Activated B cell treated with CpG ODN at 0.5 μM for 24 hours (primary cell): ENCODE measurements around the gene SIK1. TPM values are rescaled to one million over a fixed set of nuclear protein-coding genes. Genes with fewer than 3 reads are reported as not detected.
"Not testable (repeated sequence)": the region's sequence is repeated elsewhere in the genome, so short reads cannot be mapped to it uniquely, and the experiment has no call there.

Experiments used
- ATAC-seq: fragments of 200-7000 bp; cut with Tn5 transposase; one replicate; pipeline ENCODE4 v1.10.0; 2021; ENCODE audit warnings: low read depth, mild to moderate bottlenecking, moderate library complexity
- CTCF ChIA-PET: fragments of 350-600 bp; sonication (Branson Sonifier 250); formaldehyde crosslinking; loops from one replicate; lab custom pipeline; 2021; ENCODE audit warnings: antibody characterized with exemption; lab: Charles Lee
- POLR2A ChIA-PET: fragments of 350-600 bp; sonication (Branson Sonifier 250); formaldehyde crosslinking; loops from one replicate; lab custom pipeline; 2021; ENCODE audit warnings: antibody characterized with exemption; lab: Charles Lee
- DNase-seq: peaks from one replicate; pipeline ENCODE4 v3.0.0; 2022
- H3K27ac Mint-ChIP-seq: one replicate; pipeline ENCODE4 v1.8.0; 2020; ENCODE audit warnings: mixed read lengths
- H3K27me3 Mint-ChIP-seq: one replicate; pipeline ENCODE4 v1.8.0; 2021; ENCODE audit warnings: mixed read lengths
- H3K36me3 Mint-ChIP-seq: one replicate; pipeline ENCODE4 v1.8.0; 2021; ENCODE audit warnings: low read depth, mixed read lengths
- H3K4me1 Mint-ChIP-seq: one replicate; pipeline ENCODE4 v1.8.0; 2021; ENCODE audit warnings: mixed read lengths
- H3K4me3 Mint-ChIP-seq: one replicate; pipeline ENCODE4 v1.8.0; 2020; ENCODE audit warnings: mild to moderate bottlenecking, mixed read lengths
- H3K9me3 Mint-ChIP-seq: one replicate; pipeline ENCODE4 v1.8.0; 2020; ENCODE audit warnings: mixed read lengths
- CTCF ChIP-seq: fragments of 200-600 bp; IDR thresholded peaks from one replicate; pipeline ENCODE4 v1.8.0; 2022; ENCODE audit warnings: antibody characterized with exemption, mild to moderate bottlenecking
- intact Hi-C: fragments of 100-400 bp; cut with micrococcal nuclease; formaldehyde crosslinking; loops from one replicate; pipeline ENCODE4 v1.15.1; 2024
- total RNA-seq: library from RNA; stranded (reverse); gene quantifications from 2 replicates; pipeline ENCODE4 v1.2.3, GENCODE V29; 2022

SIK1 gene
- total RNA-seq, 1 donor from 2014 or later, result 20.2 TPM

- POLR2A ChIA-PET, DNase-seq, H3K27me3 Mint-ChIP-seq, H3K36me3 Mint-ChIP-seq, H3K27ac Mint-ChIP-seq, CTCF ChIA-PET, intact Hi-C loops, H3K4me1 Mint-ChIP-seq, H3K4me3 Mint-ChIP-seq, H3K9me3 Mint-ChIP-seq: not testable (repeated sequence)
- ATAC-seq, result peak; percentile 29
Observed at GRCh38 chr21:43379626-43380122, 47.3 kb downstream of the SIK1 start.

DNA sequence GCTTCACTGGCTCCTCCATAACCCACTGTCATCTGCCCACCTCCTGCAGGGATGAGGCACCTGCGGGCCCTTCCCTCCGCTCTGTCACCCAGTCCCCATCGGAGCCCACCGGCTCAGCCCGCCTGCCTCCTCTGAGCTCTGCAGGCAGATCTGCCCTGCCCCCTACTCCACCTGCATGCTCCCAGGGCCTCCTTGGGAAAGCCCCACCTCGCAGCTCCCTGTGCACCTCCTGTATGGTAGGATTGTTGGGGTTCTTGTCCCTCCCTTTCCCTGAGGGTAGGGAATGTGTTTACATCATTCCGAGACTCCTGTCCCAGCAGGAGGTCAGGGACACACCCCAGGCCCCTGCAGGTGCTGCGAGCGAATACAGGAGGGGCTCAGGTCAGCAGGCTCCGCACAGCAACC, 50.5 kb downstream of the SIK1 start:
- ChIA-PET CTCF (no interaction called here), POLR2A (interaction anchor here (1.3 kb wide), 1 partner anchor 14 kb away, joined by 5 read pairs; no protein-coding TSS in a partner anchor)
- Mint-ChIP-seq H3K27ac (no peak overlapping the region), H3K27me3 (no peaks in the 10 kb centered on the region), H3K4me1 (peaks cover 3% of the 10 kb centered on the region), H3K36me3 (no peaks in the 10 kb centered on the region), H3K9me3 (no peaks in the 10 kb centered on the region), H3K4me3 (no peak overlapping the region)
- DNase-seq (no peak), ATAC-seq (no peak)
- intact Hi-C loops, result no loop called here
- no peak for TF ChIP-seq CTCF

DNA sequence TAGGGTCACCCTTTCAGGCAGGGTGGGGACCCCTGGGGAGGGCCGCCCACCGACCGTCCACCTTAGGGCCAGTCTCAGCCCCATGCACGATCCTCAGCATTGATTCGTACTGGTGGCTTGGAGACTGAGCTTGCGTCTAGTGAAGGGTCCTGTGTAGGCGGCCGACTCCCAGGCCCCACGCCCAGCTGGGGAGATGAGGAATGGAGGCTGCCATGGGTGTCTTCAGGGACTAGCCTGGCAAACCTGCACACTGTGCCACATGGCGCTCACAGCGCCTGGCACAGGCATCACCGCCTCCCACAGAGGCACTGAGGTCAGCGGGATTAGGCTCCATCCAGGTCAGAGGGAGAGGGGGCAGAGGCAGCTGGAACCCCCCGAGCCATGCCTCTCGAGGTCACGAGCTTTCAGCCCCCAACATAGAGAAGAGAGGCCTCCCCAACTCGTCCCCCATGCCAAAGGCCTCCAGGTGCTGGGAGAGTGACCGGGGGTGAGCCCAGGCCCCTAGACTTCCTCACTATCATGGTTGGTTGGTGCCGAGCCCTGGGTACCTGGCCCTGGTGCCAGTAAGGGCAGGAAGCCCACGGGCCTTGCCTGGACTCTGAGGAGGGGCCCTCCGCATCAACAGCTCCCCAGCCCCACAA, 51.0 kb downstream of the SIK1 start:
- intact Hi-C loops, result no loop called here
- DNase-seq (no peak), ATAC-seq (no peak)
- H3K27ac Mint-ChIP-seq, result no peak overlapping the region
- H3K27me3 Mint-ChIP-seq, result no peaks in the 10 kb centered on the region
- no peak for TF ChIP-seq CTCF
- ChIA-PET CTCF (no interaction called here), POLR2A (interaction anchor here (1.3 kb wide), 1 partner anchor 14 kb away, joined by 5 read pairs; no protein-coding TSS in a partner anchor)
- no peak overlapping the region for H3K4me3 Mint-ChIP-seq
- H3K36me3 Mint-ChIP-seq, result no peaks in the 10 kb centered on the region
- no peaks in the 10 kb centered on the region for H3K9me3 Mint-ChIP-seq
- H3K4me1 Mint-ChIP-seq, result peaks cover 7% of the 10 kb centered on the region

DNA sequence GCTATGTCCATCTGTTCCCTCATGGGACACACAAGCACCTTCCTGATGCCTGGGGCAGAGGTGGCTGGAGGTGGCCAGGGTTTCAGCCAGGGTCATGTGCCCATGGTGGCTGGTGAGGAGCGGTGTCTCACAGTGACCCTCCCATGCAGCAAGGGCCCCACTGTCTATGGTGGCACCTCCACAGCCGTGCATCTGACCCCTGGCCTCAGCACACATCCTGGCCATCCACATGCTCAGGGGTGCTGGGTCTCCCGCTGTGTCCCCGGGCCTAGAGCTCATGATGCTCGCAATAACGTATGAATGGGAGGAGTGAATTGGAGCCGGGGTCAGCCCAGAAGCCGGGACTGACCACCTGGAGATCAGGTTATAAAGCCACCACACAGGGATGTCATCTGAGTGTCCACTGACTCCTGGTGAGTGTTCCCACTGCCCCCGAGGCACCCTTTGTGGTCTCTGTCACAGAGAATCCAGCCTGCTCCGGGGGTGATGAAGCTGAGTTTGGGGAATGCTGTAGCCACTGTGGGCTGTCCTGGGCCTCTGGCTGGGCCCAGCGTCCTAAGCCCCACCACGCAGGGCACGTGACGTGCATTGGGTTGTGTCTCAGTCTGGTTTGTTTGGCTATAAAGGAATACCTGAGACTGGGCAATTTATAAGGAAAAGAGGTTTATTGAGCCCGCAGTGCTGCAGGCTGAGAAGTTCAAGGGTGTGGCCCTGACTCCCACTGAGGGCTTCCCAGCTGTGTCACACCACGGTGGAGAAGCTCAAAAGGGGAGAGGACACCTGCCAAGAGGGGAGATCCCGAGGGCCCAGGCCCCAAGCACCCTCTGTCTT, 51.7 kb downstream of the SIK1 start:
- ChIA-PET POLR2A (interaction anchor here (0.6 to 1.3 kb wide), 2 partner anchors 13 to 24 kb away, joined by 3 to 5 read pairs; no protein-coding TSS in a partner anchor), CTCF (no interaction called here)
- TF ChIP-seq CTCF, result no peak
- no peaks in the 10 kb centered on the region for H3K9me3 Mint-ChIP-seq
- no peak for ATAC-seq
- H3K27me3 Mint-ChIP-seq, result no peaks in the 10 kb centered on the region
- no peaks in the 10 kb centered on the region for H3K36me3 Mint-ChIP-seq
- no peak overlapping the region for H3K27ac Mint-ChIP-seq
- H3K4me1 Mint-ChIP-seq, result peaks cover 14% of the 10 kb centered on the region
- H3K4me3 Mint-ChIP-seq, result no peak overlapping the region
- DNase-seq, result no peak
- intact Hi-C loops, result no loop called here

DNA sequence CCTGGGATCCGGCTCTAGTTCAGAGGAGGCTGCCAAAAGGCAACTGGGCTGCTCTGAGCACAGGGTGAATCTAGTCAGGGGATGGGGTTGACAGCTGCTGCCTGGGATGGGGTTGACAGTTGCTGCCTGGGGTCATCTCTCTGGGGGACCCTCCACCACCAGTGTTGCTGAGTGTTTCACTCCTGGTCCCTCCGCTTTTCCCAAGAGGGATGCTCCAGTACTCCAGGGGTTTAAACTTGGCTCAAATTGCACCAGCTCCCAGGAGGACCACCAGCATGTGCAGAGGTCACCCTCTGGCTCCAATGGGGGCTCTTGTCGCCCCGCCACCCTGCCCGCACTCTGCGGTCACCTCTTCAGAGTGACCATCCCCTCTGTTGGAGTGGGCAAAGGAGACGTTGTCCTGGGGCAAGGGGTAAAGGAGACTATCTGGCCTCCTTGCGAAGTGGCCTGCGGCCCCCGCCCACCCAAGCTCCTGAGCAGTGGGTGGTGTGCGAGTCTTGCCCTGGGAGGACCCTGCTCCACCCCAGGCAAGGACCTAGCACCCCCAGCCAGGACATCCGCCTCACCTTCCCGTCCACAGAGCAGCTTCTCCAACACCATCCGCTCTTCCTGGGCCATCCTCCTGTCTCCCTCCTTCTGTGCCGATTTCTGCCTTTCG, 52.6 kb downstream of the SIK1 start:
- TF ChIP-seq CTCF, result no peak
- Mint-ChIP-seq H3K4me3 (no peak overlapping the region), H3K9me3 (no peaks in the 10 kb centered on the region), H3K27ac (no peak overlapping the region), H3K4me1 (peaks cover 23% of the 10 kb centered on the region), H3K27me3 (no peaks in the 10 kb centered on the region), H3K36me3 (no peaks in the 10 kb centered on the region)
- ChIA-PET CTCF (no interaction called here), POLR2A (interaction anchor here (0.6 kb wide), 1 partner anchor 23 kb away, joined by 3 read pairs; no protein-coding TSS in a partner anchor)
- ATAC-seq, result no peak
- intact Hi-C loops, result no loop called here
- DNase-seq, result no peak
